HEK293 (cell line): ENCODE data around the gene SYTL3.
A peak's percentile ranks its signal among the peaks of the same experiment; 100 is the strongest.

Experiments
- EGR2 ChIP-seq: fragments of 450-650 bp; formaldehyde crosslinking; IDR thresholded peaks from 2 replicates; pipeline ENCODE4 v1.5.1; 2016; ENCODE audit warnings: low read depth, missing biosample characterization, missing genetic modification characterization
- GLI2 ChIP-seq: fragments of 450-650 bp; formaldehyde crosslinking; IDR thresholded peaks from 2 replicates; pipeline ENCODE4; 2017; ENCODE audit warnings: missing biosample characterization, missing genetic modification characterization, low read depth, borderline replicate concordance
- KLF1 ChIP-seq: fragments of 450-650 bp; formaldehyde crosslinking; IDR thresholded peaks from 2 replicates; pipeline ENCODE4 v1.5.1; 2016; ENCODE audit warnings: missing biosample characterization, missing genetic modification characterization
- MZF1 ChIP-seq: fragments of 450-650 bp; formaldehyde crosslinking; IDR thresholded peaks from 2 replicates; pipeline ENCODE4 v1.5.1; 2017; ENCODE audit warnings: missing biosample characterization, missing genetic modification characterization, borderline replicate concordance
- SP3 ChIP-seq: fragments of 450-650 bp; formaldehyde crosslinking; IDR thresholded peaks from 2 replicates; pipeline ENCODE4 v1.5.1; 2016; ENCODE audit warnings: missing biosample characterization, missing genetic modification characterization
- SP7 ChIP-seq: fragments of 450-650 bp; formaldehyde crosslinking; IDR thresholded peaks from 2 replicates; pipeline ENCODE4 v1.5.1; 2016; ENCODE audit warnings: missing biosample characterization, missing genetic modification characterization
- TRIM28 ChIP-seq: IDR thresholded peaks from 2 replicates; pipeline ENCODE4 v1.6.1; 2011; ENCODE audit warnings: low read length, control low read depth, borderline replicate concordance
- WT1 ChIP-seq: fragments of 450-650 bp; formaldehyde crosslinking; IDR thresholded peaks from 2 replicates; pipeline ENCODE4 v1.5.1; 2016; ENCODE audit warnings: missing biosample characterization, missing genetic modification characterization
- YY1 ChIP-seq: fragments of 450-650 bp; formaldehyde crosslinking; IDR thresholded peaks from 2 replicates; pipeline ENCODE4 v1.5.1; 2018; ENCODE audit warnings: missing biosample characterization, missing genetic modification characterization
- ZEB2 ChIP-seq: fragments of 450-650 bp; formaldehyde crosslinking; IDR thresholded peaks from 2 replicates; pipeline ENCODE4 v1.5.1; 2016; ENCODE audit warnings: missing biosample characterization, missing genetic modification characterization
- ZIC2 ChIP-seq: fragments of 450-650 bp; formaldehyde crosslinking; IDR thresholded peaks from 2 replicates; pipeline ENCODE4 v1.5.1; 2016; ENCODE audit warnings: missing biosample characterization, missing genetic modification characterization
- ZNF138 ChIP-seq: fragments of 450-650 bp; formaldehyde crosslinking; IDR thresholded peaks from 2 replicates; pipeline ENCODE4 v1.5.1; 2016; ENCODE audit warnings: missing biosample characterization, missing genetic modification characterization, borderline replicate concordance
- ZNF16 ChIP-seq: fragments of 450-650 bp; formaldehyde crosslinking; IDR thresholded peaks from 2 replicates; pipeline ENCODE4 v1.5.1; 2016; ENCODE audit warnings: low read depth, missing biosample characterization, missing genetic modification characterization
- ZNF174 ChIP-seq: fragments of 450-650 bp; formaldehyde crosslinking; IDR thresholded peaks from 2 replicates; pipeline ENCODE4 v1.5.0; 2017; ENCODE audit warnings: missing biosample characterization, mild to moderate bottlenecking, missing genetic modification characterization
- ZNF184 ChIP-seq: fragments of 450-650 bp; IDR thresholded peaks from 2 replicates; pipeline ENCODE4 v1.5.1; 2018; ENCODE audit warnings: missing biosample characterization, mild to moderate bottlenecking, missing genetic modification characterization
- ZNF24 ChIP-seq: fragments of 450-650 bp; formaldehyde crosslinking; IDR thresholded peaks from 2 replicates; pipeline ENCODE4 v1.5.1; 2016; ENCODE audit warnings: missing biosample characterization, missing genetic modification characterization
- ZNF266 ChIP-seq: fragments of 450-650 bp; formaldehyde crosslinking; IDR thresholded peaks from 2 replicates; pipeline ENCODE4 v1.5.1; 2016; ENCODE audit warnings: missing biosample characterization, missing genetic modification characterization, low read depth
- ZNF292 ChIP-seq: fragments of 450-650 bp; formaldehyde crosslinking; IDR thresholded peaks from 2 replicates; pipeline ENCODE4 v1.5.1; 2016; ENCODE audit warnings: low read depth, missing biosample characterization, missing genetic modification characterization, borderline replicate concordance
- ZNF354C ChIP-seq: fragments of 450-650 bp; formaldehyde crosslinking; IDR thresholded peaks from 2 replicates; pipeline ENCODE4 v1.5.1; 2016; ENCODE audit warnings: missing biosample characterization, missing genetic modification characterization, low read depth, borderline replicate concordance
- ZNF544 ChIP-seq: fragments of 450-650 bp; formaldehyde crosslinking; IDR thresholded peaks from 2 replicates; pipeline ENCODE4 v1.5.0; 2017; ENCODE audit warnings: missing biosample characterization, missing genetic modification characterization
- ZNF558 ChIP-seq: fragments of 450-650 bp; formaldehyde crosslinking; IDR thresholded peaks from 2 replicates; pipeline ENCODE4 v1.5.1; 2016; ENCODE audit warnings: missing biosample characterization, missing genetic modification characterization
- ZNF664 ChIP-seq: fragments of 450-650 bp; formaldehyde crosslinking; IDR thresholded peaks from 2 replicates; pipeline ENCODE4 v1.5.1; 2016; ENCODE audit warnings: missing biosample characterization, missing genetic modification characterization
- ZNF785 ChIP-seq: fragments of 450-650 bp; formaldehyde crosslinking; IDR thresholded peaks from 2 replicates; pipeline ENCODE4 v1.5.1; 2016; ENCODE audit warnings: missing biosample characterization, missing genetic modification characterization
- ZNF792 ChIP-seq: fragments of 450-650 bp; formaldehyde crosslinking; IDR thresholded peaks from 2 replicates; pipeline ENCODE4 v1.5.1; 2016; ENCODE audit warnings: missing biosample characterization, missing genetic modification characterization
- ZNF837 ChIP-seq: fragments of 450-650 bp; formaldehyde crosslinking; IDR thresholded peaks from 2 replicates; pipeline ENCODE4 v1.5.1; 2016; ENCODE audit warnings: missing biosample characterization, missing genetic modification characterization
- ZSCAN16 ChIP-seq: fragments of 450-650 bp; formaldehyde crosslinking; IDR thresholded peaks from 2 replicates; pipeline ENCODE4 v1.5.1; 2016; ENCODE audit warnings: missing biosample characterization, missing genetic modification characterization
- ZSCAN30 ChIP-seq: fragments of 450-650 bp; IDR thresholded peaks from 2 replicates; pipeline ENCODE4 v1.5.1; 2018; ENCODE audit warnings: missing biosample characterization, mild to moderate bottlenecking, missing genetic modification characterization, moderate library complexity
- TF ChIP-seq, protein P1 (sequence below): fragments of 450-650 bp; formaldehyde crosslinking; IDR thresholded peaks from 2 replicates; pipeline ENCODE4 v1.5.1; 2016; ENCODE audit warnings: missing biosample characterization, missing genetic modification characterization
- TF ChIP-seq, protein P2 (sequence below): fragments of 450-650 bp; formaldehyde crosslinking; IDR thresholded peaks from 2 replicates; pipeline ENCODE4 v1.5.1; 2016; ENCODE audit warnings: missing biosample characterization, missing genetic modification characterization, borderline replicate concordance
- TF ChIP-seq, protein P3 (sequence below): fragments of 450-650 bp; formaldehyde crosslinking; conservative IDR thresholded peaks from 2 replicates; pipeline ENCODE4 v1.5.1; 2016; ENCODE audit warnings: low read depth, missing biosample characterization, missing genetic modification characterization

SYTL3 gene

DNA sequence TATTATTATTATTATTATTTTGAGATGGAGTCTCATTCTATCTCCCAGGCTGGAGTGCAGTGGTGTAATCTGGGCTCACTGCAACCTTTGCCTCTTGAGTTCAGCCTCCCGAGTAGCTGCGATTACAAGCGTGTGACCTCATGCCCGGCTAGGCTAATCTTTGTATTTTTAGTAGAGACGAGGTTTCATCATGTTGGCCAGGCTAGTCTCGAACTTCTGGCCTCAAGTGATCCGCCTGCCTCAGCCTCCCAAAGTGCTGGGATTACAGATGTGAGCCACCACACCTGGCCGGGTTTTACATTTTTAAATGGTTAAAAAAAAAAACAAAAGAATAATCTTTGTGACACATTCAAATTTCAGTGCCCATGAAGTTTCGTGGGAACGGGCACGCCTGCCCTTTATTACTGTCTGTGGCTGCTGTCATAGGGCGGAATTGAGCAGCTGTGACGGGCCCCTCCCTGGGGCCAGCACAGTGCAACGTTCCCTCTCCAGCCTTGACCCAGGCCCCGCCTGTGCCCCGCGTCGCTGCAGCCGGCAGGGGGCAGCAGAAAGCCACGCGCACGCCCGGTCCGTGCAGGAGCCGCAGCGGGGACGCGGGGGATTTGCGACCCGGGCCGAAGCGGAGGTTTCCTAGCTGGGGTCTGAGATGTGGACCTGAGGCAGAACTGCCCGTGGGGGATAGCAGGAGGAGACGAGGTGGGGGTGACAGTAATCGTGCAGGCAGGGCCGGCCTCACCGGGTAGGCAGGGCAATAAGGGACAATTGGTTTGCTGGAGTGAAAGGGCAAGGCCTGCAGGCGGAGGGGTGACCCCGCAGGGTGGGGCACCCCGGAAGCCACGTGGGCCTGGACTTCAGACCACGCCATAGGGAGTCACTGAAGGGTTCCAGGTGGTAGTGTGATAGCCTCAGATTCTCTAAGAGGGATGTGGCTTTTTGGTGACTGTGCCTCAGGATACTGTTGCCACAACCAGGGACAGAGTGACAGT, 54.3 kb downstream of the SYTL3 start (continued):
- TF ChIP-seq, protein P1, sequence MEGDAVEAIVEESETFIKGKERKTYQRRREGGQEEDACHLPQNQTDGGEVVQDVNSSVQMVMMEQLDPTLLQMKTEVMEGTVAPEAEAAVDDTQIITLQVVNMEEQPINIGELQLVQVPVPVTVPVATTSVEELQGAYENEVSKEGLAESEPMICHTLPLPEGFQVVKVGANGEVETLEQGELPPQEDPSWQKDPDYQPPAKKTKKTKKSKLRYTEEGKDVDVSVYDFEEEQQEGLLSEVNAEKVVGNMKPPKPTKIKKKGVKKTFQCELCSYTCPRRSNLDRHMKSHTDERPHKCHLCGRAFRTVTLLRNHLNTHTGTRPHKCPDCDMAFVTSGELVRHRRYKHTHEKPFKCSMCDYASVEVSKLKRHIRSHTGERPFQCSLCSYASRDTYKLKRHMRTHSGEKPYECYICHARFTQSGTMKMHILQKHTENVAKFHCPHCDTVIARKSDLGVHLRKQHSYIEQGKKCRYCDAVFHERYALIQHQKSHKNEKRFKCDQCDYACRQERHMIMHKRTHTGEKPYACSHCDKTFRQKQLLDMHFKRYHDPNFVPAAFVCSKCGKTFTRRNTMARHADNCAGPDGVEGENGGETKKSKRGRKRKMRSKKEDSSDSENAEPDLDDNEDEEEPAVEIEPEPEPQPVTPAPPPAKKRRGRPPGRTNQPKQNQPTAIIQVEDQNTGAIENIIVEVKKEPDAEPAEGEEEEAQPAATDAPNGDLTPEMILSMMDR: peak; percentile 99
- TF ChIP-seq ZNF24 (tag by site-specific recombination) (peak; percentile 59), ZNF792 (tag by site-specific recombination) (no peak), EGR2 (tag by site-specific recombination) (peak; percentile 13; the same call in 1 of the 2 replicates), YY1 (tag by site-specific recombination) (no peak), SP3 (peak; percentile 22; the same call in 1 of the 2 replicates), KLF1 (tag by site-specific recombination) (peak; percentile 70; the same call in 1 of the 2 replicates), ZNF292 (tag by site-specific recombination) (no peak), ZNF837 (tag by site-specific recombination) (no peak), SP7 (tag by site-specific recombination) (peak; percentile 83), ZNF354C (tag by site-specific recombination) (no peak), ZSCAN30 (tag by site-specific recombination) (peak; percentile 88; the same call in 1 of the 2 replicates), TRIM28 (no peak), ZNF266 (tag by site-specific recombination) (no peak), GLI2 (tag by site-specific recombination) (no peak), ZNF558 (no peak), ZNF785 (no peak; the same call in 1 of the 2 replicates), ZNF16 (tag by site-specific recombination) (no peak), ZNF184 (tag by site-specific recombination) (no peak), ZNF138 (no peak), MZF1 (tag by site-specific recombination) (peak; percentile 99), ZSCAN16 (tag by site-specific recombination) (0 out of 2 replicates have a peak, but pooled peaks have one; percentile 38), WT1 (tag by site-specific recombination) (no peak), ZIC2 (tag by site-specific recombination) (peak; percentile 84), ZNF544 (no peak), ZEB2 (tag by site-specific recombination) (peak; percentile 63; the same call in 1 of the 2 replicates), ZNF174 (no peak), ZNF664 (tag by site-specific recombination) (no peak)
- TF ChIP-seq, protein P2, sequence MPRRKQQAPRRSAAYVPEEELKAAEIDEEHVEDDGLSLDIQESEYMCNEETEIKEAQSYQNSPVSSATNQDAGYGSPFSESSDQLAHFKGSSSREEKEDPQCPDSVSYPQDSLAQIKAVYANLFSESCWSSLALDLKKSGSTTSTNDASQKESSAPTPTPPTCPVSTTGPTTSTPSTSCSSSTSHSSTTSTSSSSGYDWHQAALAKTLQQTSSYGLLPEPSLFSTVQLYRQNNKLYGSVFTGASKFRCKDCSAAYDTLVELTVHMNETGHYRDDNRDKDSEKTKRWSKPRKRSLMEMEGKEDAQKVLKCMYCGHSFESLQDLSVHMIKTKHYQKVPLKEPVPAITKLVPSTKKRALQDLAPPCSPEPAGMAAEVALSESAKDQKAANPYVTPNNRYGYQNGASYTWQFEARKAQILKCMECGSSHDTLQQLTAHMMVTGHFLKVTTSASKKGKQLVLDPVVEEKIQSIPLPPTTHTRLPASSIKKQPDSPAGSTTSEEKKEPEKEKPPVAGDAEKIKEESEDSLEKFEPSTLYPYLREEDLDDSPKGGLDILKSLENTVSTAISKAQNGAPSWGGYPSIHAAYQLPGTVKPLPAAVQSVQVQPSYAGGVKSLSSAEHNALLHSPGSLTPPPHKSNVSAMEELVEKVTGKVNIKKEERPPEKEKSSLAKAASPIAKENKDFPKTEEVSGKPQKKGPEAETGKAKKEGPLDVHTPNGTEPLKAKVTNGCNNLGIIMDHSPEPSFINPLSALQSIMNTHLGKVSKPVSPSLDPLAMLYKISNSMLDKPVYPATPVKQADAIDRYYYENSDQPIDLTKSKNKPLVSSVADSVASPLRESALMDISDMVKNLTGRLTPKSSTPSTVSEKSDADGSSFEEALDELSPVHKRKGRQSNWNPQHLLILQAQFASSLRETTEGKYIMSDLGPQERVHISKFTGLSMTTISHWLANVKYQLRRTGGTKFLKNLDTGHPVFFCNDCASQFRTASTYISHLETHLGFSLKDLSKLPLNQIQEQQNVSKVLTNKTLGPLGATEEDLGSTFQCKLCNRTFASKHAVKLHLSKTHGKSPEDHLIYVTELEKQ (tag by site-specific recombination): no peak
- TF ChIP-seq, protein P3, sequence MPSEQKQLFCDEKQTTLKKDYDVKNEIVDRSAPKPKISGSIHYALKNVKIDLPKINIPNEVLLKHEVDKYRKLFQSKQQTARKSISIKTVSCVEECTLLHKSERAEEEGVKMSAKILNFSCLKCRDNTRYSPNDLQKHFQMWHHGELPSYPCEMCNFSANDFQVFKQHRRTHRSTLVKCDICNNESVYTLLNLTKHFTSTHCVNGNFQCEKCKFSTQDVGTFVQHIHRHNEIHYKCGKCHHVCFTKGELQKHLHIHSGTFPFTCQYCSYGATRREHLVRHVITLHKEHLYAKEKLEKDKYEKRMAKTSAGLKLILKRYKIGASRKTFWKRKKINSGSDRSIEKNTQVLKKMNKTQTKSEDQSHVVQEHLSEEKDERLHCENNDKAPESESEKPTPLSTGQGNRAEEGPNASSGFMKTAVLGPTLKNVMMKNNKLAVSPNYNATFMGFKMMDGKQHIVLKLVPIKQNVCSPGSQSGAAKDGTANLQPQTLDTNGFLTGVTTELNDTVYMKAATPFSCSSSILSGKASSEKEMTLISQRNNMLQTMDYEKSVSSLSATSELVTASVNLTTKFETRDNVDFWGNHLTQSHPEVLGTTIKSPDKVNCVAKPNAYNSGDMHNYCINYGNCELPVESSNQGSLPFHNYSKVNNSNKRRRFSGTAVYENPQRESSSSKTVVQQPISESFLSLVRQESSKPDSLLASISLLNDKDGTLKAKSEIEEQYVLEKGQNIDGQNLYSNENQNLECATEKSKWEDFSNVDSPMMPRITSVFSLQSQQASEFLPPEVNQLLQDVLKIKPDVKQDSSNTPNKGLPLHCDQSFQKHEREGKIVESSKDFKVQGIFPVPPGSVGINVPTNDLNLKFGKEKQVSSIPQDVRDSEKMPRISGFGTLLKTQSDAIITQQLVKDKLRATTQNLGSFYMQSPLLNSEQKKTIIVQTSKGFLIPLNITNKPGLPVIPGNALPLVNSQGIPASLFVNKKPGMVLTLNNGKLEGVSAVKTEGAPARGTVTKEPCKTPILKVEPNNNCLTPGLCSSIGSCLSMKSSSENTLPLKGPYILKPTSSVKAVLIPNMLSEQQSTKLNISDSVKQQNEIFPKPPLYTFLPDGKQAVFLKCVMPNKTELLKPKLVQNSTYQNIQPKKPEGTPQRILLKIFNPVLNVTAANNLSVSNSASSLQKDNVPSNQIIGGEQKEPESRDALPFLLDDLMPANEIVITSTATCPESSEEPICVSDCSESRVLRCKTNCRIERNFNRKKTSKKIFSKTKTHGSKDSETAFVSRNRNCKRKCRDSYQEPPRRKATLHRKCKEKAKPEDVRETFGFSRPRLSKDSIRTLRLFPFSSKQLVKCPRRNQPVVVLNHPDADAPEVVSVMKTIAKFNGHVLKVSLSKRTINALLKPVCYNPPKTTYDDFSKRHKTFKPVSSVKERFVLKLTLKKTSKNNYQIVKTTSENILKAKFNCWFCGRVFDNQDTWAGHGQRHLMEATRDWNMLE: no peak
